Inflammatory macrophage treated with lipopolysaccharide for 1 hour (primary cell): Measurements from ENCODE around the gene ANKRD39.

ENCODE experiments used
- DNase-seq, 2 donors: peaks; one replicate each; pipeline ENCODE4 v3.0.0-alpha.2; 2020 to 2022

ANKRD39 gene

DNA sequence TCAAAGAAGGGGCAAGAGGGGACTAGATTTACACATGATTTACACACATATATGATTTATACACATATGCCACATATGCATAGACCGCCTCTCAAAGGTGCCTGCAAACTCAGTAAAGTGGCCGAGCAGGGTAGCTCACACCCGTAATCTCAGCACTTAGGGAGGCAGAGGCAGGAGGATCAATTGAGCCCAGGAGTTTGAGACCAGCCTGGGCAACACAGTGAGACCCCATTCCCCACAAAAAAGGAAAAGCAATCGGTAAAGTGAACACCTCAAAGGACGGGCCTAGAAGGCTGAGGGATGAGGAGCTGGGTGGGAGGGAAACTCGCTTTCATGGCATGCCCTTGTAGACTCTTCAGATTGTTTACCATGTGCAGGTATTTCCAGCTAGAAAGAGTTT lies 5.1 kb downstream of the ANKRD39 start:
- no peak for DNase-seq

DNA sequence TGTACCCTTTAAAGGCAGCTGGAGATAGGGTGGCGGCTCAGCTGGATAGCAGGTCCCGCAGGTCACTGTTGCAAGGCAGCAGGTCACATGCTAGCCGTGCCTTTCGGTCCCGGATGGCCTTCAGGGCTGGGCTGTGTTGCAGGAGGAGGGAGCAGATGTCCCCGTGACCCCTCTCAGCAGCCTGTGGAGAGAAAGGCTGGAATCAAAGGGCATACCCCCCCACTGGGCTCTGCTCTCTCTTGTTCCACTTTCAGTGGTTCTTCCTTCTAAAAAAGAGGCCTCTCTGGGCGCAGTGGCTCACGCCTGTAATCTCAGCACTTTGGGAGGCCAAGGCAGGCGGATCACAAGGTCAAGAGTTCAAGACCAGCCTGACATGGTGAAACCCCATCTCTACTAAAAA lies 9.6 kb downstream of the ANKRD39 start:
- no peak for DNase-seq

DNA sequence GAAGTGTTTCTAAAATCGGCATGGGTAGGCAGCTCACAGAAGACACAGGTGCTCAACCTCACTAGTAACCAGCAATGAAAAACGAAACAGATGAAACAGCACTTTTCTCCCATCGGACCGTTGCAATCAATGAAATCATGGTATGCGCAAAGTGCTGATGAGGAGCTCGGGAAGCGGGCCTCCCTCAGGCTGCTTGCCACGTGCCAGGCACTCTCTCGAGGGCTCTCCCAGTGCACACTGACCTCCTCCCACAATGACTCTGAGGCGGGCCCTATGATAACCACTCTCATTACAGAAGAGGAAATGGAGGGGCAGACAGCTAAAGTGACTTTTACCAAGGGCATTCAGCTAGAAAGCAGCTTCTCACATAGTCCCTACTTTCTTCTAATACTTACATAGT lies 10.2 kb downstream of the ANKRD39 start:
- no peak for DNase-seq

DNA sequence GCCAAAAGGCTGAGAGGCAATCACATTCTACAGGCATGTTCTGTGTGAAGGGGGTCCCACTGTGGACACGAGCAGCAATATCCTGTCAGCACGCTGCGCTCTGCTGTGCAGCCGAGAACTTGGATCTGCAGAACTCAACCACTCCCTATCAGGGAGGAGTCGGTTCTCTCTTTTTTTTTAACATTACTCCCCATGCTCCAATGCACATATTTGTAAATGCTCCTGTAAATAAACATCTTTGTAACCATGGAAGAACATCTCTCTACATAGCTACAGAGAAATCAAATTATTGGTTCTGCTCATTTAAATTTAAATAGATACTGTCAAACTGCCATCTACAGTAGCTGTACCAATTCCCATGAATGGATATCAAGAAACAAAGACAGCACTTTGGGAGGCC lies 11.0 kb downstream of the ANKRD39 start:
- no peak for DNase-seq

DNA sequence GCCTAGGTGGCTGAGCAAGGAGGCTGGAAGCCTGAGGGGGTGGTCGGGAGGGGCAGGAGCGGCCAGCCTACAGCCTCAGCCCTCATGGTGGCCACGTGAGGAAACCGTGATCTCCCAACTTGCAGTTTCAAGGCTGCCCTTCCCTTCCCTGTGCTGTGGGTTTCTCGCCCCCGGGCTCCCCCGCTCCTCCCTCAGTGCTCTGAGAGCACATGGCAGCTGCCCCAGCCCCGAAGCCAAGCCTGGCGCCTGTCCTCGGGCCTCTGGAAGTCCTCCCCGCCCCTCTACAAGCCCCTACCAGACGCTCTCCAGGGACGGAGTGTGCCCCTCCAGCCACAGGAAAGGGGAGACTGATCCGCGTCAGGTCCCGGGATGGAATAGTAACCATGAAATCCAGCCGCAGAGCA lies 13.4 kb downstream of the ANKRD39 start:
- DNase-seq: no peak

DNA sequence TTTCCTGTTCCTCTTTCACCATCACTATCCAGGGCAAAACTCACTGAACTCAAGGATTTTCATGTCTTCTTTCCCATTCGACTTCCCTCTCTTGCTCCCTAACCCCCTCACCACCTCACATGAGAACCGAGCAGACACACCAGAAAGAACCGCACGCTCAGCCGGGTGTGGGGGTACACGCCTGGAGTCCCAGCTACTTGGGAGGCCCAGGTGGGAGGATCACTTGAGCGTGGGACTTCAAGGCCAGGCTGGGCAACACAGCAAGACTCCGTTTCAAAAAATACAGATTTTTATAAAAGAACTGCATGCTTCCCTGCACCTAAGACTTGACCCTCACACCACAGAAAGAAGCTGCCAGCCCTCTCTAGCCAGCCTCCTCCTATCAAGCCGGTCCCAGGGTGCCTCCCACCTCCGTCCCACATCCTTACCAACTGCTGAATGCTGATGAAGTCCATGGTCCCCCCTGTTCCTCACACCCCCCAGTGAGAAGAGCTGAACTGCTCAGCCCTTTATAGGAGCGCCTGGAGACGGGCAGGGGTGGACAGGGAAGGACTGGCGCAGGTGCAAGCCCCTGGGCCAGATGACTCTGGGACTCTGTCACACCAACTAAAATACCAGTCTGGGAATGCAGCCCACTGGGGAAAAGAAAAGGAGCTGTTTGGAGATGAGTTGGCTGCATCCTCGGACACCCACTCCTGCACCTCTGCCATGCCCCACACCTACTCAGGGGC lies 14.1 kb downstream of the ANKRD39 start, which contains the start of gene ANKRD23:
ANKRD23 (minus strand) TSS at position 484 of the 731 bp plus-strand sequence; CDS start at position 455, 29 bp downstream.
- no peak for DNase-seq

DNA sequence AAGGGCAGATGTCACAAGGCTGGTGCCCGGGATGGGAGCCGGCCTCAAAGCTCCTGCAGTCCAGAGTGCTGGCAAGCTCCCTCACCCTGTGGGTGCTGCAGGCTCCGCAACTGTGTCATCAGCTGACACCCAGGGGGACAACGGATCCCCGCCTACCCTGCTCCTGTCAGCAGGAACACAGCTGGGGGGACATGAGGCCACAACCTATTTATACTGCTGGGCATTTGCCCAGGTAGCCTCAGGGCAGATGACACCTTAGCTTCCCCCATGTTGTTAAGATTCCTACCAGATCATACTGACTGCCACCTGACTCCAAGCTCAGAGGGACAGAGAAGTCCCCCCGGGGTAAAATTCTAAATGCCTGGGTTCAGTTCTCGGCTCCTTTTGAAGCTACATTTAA lies 15.2 kb downstream of the ANKRD39 start:
- DNase-seq: no peak

DNA sequence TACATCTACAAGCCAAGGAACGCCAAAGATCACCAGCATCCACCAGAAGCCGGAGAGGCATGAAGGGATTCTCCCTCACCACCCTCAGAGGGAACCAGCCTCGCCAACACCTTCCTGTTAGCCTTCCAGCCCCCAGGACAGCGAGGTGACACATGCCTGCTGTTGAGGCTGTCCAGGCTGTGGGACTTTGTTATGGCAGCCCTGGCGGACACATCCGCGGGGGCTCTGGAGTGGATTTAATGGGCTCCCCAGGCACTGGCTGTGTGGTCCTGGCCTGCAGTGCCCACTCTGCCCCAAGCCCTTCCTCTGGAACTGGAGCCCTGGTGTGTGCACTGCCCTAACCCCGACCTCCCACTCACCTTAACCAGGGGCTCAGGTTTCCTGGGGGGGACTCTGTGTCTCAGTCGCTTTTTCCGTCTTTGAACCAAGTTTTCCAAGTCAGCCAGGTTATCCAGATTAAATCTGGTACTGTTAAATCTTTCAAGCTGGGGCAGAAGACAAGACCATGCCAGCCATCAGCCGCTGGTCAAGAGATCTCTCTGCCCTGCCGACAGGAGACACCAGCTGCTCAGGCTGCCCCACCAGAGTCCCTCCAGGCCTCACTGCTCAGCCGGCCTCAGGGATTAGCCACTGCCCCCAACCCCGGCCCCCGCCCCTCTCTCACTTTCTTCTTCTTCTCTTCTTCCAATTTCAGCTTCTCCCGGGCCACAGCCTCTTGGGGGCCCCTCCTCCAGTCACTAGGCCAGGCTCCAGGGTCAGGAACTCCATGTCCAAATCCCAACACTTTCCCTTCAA lies 15.9 kb downstream of the ANKRD39 start:
- DNase-seq: no peak

DNA sequence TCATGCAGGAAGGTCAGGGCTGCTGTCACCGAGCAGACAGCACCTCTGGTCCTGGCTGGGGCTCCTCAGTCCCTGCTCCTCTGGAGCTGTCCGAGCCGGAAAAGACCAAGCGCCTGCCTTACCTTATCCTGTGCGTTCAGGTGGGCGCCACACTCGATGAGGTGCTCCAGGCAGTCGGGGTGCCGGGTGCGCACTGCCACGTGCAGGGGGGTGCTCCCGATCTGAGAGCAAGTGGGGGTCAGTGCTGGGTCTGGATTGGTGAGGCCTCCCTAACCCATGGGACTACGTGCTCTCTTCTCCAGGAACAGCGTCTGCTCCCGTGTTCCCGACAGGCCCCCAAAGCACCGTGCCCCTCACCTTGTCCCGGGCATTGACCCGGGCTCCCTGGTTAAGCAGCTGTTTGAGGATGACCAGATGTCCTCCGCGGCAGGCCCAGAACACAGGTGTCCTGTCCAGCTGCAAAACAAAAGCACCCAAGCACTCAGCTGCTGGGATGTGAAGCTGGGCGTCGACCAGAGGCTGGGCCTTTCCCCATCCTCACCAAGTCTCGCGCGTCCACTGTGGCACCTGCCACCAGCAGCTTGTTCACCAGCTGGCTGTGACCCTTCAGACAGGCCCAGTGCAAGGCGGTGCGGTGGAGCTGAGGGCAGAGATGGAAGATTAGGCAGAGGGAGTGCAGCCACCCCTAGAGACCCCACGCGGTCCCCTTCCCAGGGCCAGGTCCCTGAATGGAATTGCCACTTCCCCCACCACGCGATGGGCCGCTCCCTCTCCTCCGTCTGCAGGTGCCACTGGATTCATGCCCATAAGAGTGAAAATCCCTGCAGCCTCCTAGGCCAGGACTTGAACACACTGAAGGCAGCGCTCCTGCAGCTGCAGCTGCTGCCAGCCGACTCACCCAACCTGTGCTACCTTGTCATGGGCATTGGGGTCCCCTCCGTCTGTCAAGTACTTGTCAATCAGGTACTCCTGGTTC lies 17.7 kb downstream of the ANKRD39 start:
- DNase-seq: no peak

DNA sequence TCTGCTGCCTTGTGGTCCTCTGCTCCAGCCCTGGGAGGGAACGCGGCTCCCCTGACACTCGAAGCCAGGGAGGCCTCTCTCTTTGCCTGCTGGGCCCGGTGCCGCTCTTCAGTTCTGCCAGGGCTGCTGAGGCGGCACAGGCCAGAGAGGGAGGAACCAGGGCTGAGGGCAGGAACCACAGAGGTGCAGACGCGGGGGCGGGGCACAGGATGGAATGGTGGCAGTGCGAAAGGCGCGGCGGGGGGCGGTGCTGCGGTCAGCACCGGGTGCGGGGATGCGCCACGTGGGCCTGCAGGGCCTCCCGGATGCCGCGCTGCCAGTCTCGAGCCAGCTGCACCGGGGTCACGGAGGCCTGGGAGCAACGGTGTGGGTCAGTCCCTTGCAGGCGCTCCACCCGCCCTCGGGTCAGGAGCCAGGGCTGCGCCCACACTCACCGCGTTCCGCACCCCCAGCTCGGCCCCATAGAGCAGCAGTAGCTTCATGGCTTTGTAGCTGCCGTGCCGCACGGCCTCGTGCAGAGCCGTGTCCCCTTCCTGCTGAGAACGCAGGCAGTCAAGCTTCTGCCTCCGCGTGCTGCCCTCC lies 18.4 kb downstream of the ANKRD39 start:
- peak in 1 of 2 donors; percentile 9 for DNase-seq

DNA sequence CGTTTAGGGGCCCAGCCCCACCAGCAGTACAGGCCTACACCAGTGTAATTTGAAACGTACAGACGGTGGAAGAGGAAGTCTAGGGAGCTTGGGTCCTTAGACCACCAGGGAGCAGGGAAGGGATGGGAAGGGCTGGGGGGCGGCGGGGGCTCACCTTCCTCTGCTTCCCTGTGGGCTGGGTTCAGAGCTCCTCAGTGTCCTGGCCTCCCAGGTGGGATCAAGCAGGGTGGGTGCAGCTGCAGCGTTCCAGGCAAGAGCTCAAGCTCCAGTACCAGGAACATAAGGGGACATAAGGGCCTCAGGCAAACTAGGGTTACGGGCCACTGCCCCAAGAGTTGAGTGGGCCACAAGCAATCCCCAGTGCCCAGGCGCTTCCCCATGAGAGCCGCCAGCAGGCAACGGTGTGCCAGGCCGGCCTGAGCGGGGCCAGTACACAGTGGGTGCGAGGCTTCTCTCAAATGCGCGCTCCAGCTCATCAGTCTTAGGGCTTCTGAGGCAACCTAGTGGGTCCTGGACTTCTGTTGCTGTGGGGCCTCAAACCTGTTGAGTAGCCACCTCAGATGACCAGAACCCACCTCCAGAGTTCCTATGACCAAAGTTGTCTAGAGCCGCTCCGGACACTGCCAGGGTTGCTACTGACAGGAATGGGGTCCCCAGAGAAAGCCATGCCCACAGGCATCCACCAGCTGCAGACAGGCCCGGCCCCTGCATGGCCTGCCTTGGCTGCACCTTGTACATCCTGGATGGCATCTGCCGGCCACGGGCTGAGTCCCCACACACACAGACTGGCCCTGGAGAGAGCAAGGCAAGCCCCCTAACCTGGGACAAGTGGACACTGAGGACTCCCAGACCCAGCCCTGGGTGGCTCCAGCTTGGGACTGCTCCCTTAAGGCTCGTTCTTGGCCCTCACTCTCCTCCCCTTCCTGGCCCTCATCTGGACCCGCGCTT lies 19.2 kb downstream of the ANKRD39 start:
- DNase-seq: no peak

DNA sequence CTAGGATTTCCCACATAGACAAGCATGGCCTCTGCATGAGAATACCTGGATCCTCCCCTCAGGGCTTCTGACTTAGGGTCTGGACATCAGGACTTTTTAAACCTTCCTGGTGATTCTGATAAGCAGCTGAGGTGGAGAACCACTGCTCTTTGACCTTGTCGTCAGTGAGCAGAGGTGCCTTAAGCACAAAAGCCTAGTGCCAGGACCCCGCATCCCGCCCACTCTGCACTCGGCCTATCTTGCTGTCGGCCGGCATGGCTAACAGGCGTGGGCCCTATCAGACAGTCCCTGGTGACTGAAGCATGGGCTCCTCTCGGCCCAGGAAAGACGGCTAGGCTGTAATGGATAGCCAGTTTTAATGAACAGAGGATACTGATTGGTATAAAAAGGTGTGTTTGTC lies 20.2 kb downstream of the ANKRD39 start:
- DNase-seq: no peak

DNA sequence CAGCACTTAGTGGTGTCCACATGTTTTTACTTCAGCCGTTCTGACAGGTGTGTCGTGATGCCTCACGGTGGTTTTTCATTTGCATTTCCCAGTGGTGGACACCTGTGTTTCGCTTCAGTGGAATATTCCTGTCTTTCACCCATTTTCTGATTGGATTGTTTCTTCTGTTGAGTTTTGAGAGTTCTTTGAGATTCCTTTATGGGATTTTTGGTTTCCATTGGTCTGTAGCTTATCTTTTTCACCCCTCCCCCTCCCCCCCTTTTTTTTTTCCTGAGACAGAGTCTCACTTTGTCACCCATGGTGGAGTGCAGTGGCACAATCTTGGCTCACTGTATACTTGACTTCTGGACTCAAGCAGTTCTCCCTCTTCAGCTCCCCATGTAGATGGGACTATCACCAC lies 22.0 kb downstream of the ANKRD39 start:
- DNase-seq: no peak

DNA sequence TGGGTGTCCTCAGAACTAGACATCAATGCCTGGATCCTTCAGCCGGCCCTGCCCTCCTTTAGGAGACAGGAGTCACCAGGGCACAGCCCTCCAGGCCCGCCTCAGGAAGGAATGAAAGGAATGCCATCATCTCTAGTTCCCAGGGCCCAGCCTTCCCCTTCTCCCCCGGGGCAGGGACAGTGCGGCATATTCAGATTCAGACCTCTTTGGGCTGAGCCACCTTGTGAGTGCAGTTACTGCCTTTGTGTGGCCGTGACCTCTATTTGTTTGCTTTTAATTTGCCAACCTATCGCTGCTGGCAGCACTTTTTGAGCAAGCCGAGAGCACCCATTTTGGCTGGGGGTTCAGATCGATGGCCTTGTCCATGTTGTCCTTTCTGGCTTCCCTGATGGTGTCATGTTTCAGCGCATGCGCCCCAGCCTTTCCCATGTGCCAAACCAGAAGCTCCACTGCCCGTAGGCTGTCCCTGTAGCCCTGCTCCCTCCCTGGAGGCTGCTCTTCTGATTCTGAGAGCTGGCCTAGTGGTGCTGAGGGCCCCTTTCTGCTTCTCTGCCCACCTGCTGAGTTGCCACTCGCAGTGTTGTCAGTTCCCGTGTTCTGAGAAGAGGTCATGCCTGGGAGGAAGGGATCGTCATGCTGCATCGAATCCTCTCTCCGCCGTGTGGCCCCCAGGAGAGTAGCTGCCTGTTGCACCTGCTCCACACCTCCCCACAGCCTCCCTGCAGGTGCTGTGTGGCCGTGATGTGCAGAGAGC lies 24.9 kb downstream of the ANKRD39 start:
- DNase-seq: no peak

DNA sequence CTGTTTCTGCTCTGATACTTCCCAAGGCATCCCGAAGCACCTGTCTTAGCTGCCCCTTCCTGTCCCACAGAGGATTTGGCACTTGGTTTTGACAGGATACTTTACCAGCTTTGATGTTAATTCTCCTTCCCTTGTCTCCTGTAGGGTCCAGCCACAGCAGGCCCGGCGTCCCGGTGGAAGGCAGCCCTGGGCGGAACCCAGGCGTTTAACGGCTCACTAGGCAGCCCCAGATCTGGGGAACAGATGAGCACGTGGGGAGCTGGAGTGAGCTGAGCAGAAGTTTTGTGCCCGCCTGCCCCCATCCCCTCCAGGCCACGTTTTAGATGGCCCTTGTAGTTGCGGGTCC lies 25.4 kb downstream of the ANKRD39 start:
- no peak for DNase-seq

DNA sequence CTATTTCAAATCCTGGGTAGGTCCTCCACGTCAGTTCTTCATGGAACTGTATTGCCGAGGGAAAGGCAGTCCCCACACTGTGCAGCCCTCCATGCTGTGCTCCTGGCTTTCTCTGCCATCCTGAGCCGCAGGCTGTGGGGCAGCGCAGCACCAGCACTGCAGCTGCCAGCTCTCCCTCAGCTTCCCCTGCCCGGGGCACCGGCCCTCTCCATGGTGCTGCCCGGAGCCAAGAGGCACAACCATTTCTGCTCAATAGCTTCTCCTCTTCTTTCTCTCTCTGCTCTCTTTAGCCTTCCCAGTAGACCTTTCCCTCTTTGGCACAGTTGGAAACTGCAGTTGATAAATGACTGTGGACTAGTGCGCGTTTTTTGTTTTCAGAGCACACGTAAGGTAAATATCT lies 26.1 kb downstream of the ANKRD39 start:
- no peak for DNase-seq

DNA sequence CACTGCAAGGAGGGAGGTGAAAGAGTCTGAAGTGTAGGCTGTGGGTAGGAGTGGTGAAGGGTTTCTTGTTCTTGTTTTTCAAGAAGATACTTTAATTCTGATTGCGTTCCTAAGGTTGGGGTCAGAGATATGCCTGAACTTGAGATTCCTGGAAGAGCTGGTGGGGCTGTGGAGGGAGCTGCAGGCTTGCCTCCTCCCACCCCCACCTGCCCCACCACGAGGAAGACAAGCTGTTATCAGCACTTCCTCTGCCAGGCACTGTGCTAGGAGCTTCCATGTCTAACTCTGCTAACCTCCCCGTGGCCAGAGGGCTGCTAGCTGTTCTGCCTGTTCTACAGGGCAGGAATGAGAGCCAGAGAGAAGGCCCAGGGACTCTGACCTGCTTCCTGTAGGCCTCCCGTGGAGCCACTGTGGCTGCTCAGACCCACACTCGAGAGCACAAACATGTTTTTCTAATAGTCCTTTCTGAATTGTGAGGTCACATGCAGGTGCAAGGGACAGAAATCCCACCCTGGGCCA lies 27.7 kb downstream of the ANKRD39 start:
- DNase-seq: no peak

DNA sequence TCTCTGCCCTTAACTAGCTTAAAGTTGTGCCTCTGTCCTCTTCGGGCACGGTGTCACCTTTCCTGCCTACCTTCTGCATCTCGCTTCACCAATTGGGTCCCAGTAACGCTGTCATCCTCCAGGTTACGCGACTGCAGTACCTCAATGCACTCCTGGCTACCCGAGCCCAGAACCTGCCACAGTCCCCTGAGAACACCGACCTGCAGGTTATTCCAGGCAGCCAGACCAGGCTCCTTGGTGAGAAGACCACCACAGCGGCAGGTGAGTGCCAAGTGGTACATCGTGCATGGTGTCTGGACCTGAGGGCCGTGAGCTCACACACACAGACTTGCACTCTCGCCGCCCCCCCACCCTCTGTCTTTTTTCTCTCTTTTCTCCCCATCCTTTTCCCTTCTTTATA lies 28.9 kb downstream of the ANKRD39 start:
- DNase-seq: no peak

DNA sequence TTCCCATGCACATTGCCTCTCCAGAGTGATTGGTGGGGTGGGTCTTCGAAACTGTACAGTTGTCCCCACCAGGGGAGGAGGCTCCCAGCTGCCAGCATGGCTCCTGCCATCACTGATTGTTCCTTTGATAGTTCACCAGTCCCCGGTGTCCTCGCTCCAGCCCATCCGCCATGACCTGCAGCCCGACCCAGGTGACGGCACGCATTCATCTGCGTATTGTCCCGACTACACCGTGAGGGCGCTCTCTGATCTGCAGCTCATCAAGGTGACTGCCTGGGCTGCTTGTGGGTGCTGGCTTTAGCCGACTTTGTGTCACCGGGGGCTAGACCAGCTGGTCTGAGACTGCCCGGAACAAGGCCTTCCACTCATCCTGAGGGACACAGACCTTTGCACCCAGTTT lies 29.4 kb downstream of the ANKRD39 start:
- no peak for DNase-seq

DNA sequence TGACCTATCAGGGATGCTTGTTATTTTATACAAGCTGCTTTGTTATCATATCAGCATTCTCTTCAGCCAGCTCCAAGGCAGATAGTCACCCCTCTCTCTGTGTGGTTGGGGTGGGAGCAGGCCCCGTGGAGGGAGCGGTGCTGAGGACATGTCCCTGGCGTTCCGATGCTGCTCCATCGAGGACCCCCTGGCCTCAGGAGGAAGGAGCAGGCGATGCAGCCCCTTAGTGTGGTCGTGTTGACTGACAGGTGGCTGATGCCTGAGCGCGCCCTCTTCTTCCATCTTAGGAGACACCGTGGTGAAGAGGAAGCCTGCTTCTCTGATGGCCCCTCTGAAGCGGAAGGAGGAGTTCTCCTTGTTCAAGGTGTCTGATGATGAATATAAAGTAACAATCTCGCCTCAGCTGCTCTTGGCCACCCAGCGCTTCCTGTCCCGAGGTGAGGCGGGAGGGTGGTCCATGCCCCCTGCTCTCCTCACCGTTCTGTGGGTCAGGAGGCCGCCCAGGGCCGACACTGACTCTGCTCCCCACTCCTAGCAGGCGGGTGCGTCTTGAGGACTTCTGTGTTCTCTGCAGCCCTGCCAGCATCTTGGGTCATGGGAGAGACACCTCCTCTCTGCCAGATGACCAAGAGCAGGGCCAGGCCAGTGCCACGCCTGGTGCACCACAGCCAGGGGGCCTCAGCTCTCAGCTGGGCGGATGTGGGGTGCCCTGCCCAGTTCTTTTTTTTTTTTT lies 31.1 kb downstream of the ANKRD39 start:
- DNase-seq: no peak
